HepG2 (cell line): ENCODE measurements around the gene PCDHB8. TPM values are rescaled to one million over a fixed set of nuclear protein-coding genes. Genes with fewer than 3 reads are reported as not detected.

ENCODE experiments used
- ATAC-seq: fragments of 200-7000 bp; cut with Tn5 transposase; 3 replicates; pipeline ENCODE4 v1.9.1; 2020; ENCODE audit warnings: mild to moderate bottlenecking, moderate library complexity
- BruUV-seq: library from RNA; stranded (reverse); fragments of 400-500 nt; replicated peaks from 2 replicates; lab custom pipeline; 2021; lab: Mats Ljungman, UMichigan
- CTCF ChIA-PET: fragments of 300-600 bp; formaldehyde crosslinking; extraction: SDS; loops from one replicate; lab custom pipeline; 2021; ENCODE audit warnings: low total read pairs, inconsistent platforms, low intra/inter-chr PET ratio; lab: Yijun Ruan, JAX
- POLR2A ChIA-PET: fragments of 350-600 bp; sonication (Branson Sonifier 250); formaldehyde crosslinking; loops from one replicate; lab custom pipeline; 2020; ENCODE audit warnings: antibody characterized with exemption, inconsistent platforms; lab: Yijun Ruan, JAX
- DNase-seq: peaks from one replicate; pipeline ENCODE4 v3.0.0-alpha.2; 2015; ENCODE audit warnings: low spot score
- FAIRE-seq: peaks from 3 replicates; lab custom pipeline; 2011; peaks lifted over from hg19 to GRCh38; lab: Jason Lieb, UNC
- H2AFZ ChIP-seq: one replicate; pipeline ENCODE4 v1.6.1; 2011; ENCODE audit warnings: low read length, inconsistent platforms
- H3K27ac ChIP-seq: fragments of 300-600 bp; 3 replicates; pipeline ENCODE4 v1.8.0; 2011; ENCODE audit warnings: mixed run types, mild to moderate bottlenecking, mixed read lengths, low read length, inconsistent platforms; ENCODE audit not compliant: insufficient read depth; ENCODE audit errors: extremely low read length
- H3K27me3 ChIP-seq, 2 experiments: fragments of 200-600 bp in 1 of 2; 2 replicates in 1 of 2; 3 replicates in 1 of 2; pipeline versions ENCODE4 v1.6.0 to v1.8.0; 2011; ENCODE audit warnings: low read length in 2 of 2, mild to moderate bottlenecking in 2 of 2, moderate library complexity in 2 of 2, inconsistent platforms in 1 of 2; ENCODE audit not compliant: insufficient read depth in 2 of 2, control insufficient read depth in 1 of 2
- H3K36me3 ChIP-seq, 2 experiments: fragments of 200-600 bp in 1 of 2; replicated peaks in 1 of 2; 2 replicates in 1 of 2; 3 replicates in 1 of 2; pipeline versions ENCODE4 v1.5.1 to v1.8.0; 2011; ENCODE audit warnings: low read length in 2 of 2, inconsistent platforms in 1 of 2; ENCODE audit not compliant: insufficient read depth in 2 of 2, control insufficient read depth in 1 of 2
- H3K4me1 ChIP-seq: 2 replicates; pipeline ENCODE4 v1.5.1; 2012; ENCODE audit warnings: low read length, inconsistent platforms; ENCODE audit not compliant: insufficient read depth
- H3K4me2 ChIP-seq: 2 replicates; pipeline ENCODE4 v1.6.0; 2011; ENCODE audit warnings: low read depth, low read length, inconsistent platforms
- H3K4me3 ChIP-seq, 3 experiments: fragments of 200-600 bp in 1 of 3; sonication (generic), shearing (Covaris generic) in 1 of 3; replicated peaks in 1 of 3; 2 replicates each; pipeline ENCODE4 v1.5.1; 2011 to 2016; ENCODE audit warnings: low read length in 3 of 3, inconsistent platforms in 2 of 3, low read depth in 2 of 3, mild to moderate bottlenecking in 2 of 3, control low read depth in 1 of 3, mixed read lengths in 1 of 3; ENCODE audit not compliant: insufficient read depth in 1 of 3
- H3K79me2 ChIP-seq: one replicate; pipeline ENCODE4 v1.6.1; 2011; ENCODE audit warnings: low read length, inconsistent platforms; ENCODE audit not compliant: insufficient read depth
- H3K9ac ChIP-seq: 2 replicates; pipeline ENCODE4 v1.6.0; 2011; ENCODE audit warnings: mild to moderate bottlenecking, low read depth, low read length, inconsistent platforms; ENCODE audit not compliant: insufficient read depth
- H3K9me3 ChIP-seq: 2 replicates; pipeline ENCODE4 v1.5.1; 2012; ENCODE audit warnings: mild to moderate bottlenecking, low read length
- H4K20me1 ChIP-seq: 2 replicates; pipeline ENCODE4 v1.6.0; 2011; ENCODE audit warnings: inconsistent platforms, mild to moderate bottlenecking, low read length, moderate library complexity; ENCODE audit not compliant: insufficient read depth
- ISL2 ChIP-seq: sonication (generic); formaldehyde crosslinking; IDR thresholded peaks from 2 replicates; pipeline ENCODE4 v1.5.0; 2020; ENCODE audit warnings: missing genetic modification reagents
- KDM5A ChIP-seq: fragments of 200-600 bp; sonication (generic); IDR thresholded peaks from 2 replicates; pipeline ENCODE4 v1.7.0; 2018; ENCODE audit warnings: antibody characterized with exemption, mild to moderate bottlenecking, low read length, borderline replicate concordance
- WGBS: methylation state at CpG from one replicate; pipeline ENCODE4 v1.1.6; 2017; ENCODE audit warnings: low lambda C conversion rate; 5-methylcytosine and 5-hydroxymethylcytosine counted together
- in situ Hi-C: cut with HindIII; loops from 2 replicates; pipeline ENCODE4 v1.10.0; 2017; ENCODE audit warnings: low pct_unique_long_range_greater_than_20kb; ENCODE audit not compliant: extremely low pct_ligation_motif_present
- intact Hi-C: fragments of 100-400 bp; cut with micrococcal nuclease; formaldehyde crosslinking; loops from one replicate; pipeline ENCODE4 v1.10.0; 2022; ENCODE audit not compliant: unreplicated experiment
- polyA plus RNA-seq, 8 experiments: library from polyadenylated mRNA; depleted of rRNA in 3 of 8; stranded (reverse) in 7 of 8; unstranded in 1 of 8; fragments of >200 nt; fragmentation: Illumina TruSeq in 4 of 8; extraction: Trizol in 4 of 8; gene quantifications; 2 replicates each; pipeline versions ENCODE4 v1.2.1 to v1.2.3, GENCODE V29; 2011 to 2016; ENCODE audit warnings: low read depth in 4 of 8, missing spikeins in 1 of 8, mixed read lengths in 1 of 8; ENCODE audit not compliant: insufficient read depth in 1 of 8
- total RNA-seq, 5 experiments: library from RNA; depleted of rRNA; stranded (reverse); fragments of >200 nt; fragmentation: Illumina TruSeq; extraction: Trizol; gene quantifications; 2 replicates each; pipeline ENCODE4 v1.2.3, GENCODE V29; 2016; ENCODE audit warnings: low read depth in 1 of 5
- TF ChIP-seq, protein P1 (sequence below): sonication (generic); formaldehyde crosslinking; IDR thresholded peaks from 2 replicates; pipeline ENCODE4 v1.5.1; 2020; ENCODE audit warnings: mild to moderate bottlenecking, missing genetic modification reagents, moderate library complexity
- TF ChIP-seq, protein P2 (sequence below): sonication (generic); formaldehyde crosslinking; IDR thresholded peaks from 2 replicates; pipeline ENCODE4 v1.4.0; 2020; ENCODE audit warnings: missing genetic modification reagents
- TF ChIP-seq, protein P3 (sequence below): sonication (generic); formaldehyde crosslinking; IDR thresholded peaks from 2 replicates; pipeline ENCODE4 v1.9.0; 2022; ENCODE audit warnings: missing genetic modification reagents, mild to moderate bottlenecking, borderline replicate concordance
- TF ChIP-seq, protein P4 (sequence below), 2 experiments: sonication (generic) in 1 of 2; formaldehyde crosslinking in 1 of 2; IDR thresholded peaks; 2 replicates each; pipeline versions ENCODE4 v1.4.0 to v1.6.1; 2018 to 2020; ENCODE audit warnings: missing genetic modification reagents in 2 of 2, borderline replicate concordance in 1 of 2, low read depth in 1 of 2, mild to moderate bottlenecking in 1 of 2, missing biosample characterization in 1 of 2

Gene PCDHB8
- total and polyA plus RNA-seq, 2 of the 13 experiments (the other 11 are each of a cell fraction or from before 2014, with no cell fraction given) = 0.26 to 0.82 TPM

DNA sequence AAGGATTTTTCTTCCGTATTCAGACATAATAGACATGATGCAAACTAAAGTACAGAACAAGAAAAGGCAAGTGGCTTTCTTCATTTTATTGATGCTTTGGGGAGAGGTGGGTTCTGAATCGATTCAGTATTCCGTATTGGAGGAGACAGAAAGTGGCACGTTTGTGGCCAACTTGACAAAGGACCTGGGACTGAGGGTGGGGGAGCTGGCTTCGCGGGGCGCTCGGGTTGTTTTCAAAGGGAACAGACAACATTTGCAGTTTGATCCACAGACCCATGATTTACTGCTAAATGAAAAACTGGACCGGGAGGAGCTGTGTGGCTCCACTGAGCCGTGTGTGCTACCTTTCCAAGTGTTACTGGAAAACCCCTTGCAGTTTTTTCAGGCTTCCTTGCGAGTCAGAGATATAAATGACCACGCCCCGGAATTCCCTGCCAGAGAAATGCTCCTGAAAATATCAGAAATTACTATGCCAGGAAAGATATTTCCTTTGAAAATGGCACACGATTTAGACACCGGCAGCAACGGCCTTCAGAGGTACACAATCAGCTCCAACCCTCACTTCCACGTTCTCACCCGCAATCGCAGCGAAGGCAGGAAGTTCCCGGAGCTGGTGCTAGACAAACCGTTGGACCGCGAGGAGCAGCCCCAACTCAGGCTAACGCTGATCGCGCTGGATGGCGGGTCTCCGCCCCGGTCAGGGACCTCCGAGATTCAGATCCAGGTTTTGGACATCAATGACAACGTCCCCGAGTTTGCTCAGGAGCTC lies 27.2 kb upstream of the PCDHB8 start:
- ATAC-seq (peak; percentile 67), DNase-seq (no peak), FAIRE-seq (no peak)
- H4K20me1 ChIP-seq = no peaks in the 10 kb centered on the region
- peak overlapping the region in 2 of 3 experiments; percentile 18 to 47; a peak in 2 of 6 replicates for H3K4me3 ChIP-seq
- intact Hi-C loops (loop anchor here (2.0 kb wide), 1 partner anchor 66 kb away; no protein-coding TSS in a partner anchor), in situ Hi-C loops (no loop called here)
- no peaks in the 10 kb centered on the region for H3K9me3 ChIP-seq
- TF ChIP-seq KDM5A (no peak), ISL2 (CRISPR knock-in tag) (0 out of 2 replicates have a peak, but pooled peaks have one; percentile 9)
- TF ChIP-seq, protein P1, sequence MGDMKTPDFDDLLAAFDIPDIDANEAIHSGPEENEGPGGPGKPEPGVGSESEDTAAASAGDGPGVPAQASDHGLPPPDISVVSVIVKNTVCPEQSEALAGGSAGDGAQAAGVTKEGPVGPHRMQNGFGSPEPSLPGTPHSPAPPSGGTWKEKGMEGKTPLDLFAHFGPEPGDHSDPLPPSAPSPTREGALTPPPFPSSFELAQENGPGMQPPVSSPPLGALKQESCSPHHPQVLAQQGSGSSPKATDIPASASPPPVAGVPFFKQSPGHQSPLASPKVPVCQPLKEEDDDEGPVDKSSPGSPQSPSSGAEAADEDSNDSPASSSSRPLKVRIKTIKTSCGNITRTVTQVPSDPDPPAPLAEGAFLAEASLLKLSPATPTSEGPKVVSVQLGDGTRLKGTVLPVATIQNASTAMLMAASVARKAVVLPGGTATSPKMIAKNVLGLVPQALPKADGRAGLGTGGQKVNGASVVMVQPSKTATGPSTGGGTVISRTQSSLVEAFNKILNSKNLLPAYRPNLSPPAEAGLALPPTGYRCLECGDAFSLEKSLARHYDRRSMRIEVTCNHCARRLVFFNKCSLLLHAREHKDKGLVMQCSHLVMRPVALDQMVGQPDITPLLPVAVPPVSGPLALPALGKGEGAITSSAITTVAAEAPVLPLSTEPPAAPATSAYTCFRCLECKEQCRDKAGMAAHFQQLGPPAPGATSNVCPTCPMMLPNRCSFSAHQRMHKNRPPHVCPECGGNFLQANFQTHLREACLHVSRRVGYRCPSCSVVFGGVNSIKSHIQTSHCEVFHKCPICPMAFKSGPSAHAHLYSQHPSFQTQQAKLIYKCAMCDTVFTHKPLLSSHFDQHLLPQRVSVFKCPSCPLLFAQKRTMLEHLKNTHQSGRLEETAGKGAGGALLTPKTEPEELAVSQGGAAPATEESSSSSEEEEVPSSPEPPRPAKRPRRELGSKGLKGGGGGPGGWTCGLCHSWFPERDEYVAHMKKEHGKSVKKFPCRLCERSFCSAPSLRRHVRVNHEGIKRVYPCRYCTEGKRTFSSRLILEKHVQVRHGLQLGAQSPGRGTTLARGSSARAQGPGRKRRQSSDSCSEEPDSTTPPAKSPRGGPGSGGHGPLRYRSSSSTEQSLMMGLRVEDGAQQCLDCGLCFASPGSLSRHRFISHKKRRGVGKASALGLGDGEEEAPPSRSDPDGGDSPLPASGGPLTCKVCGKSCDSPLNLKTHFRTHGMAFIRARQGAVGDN = peak; percentile 23; the same call in 1 of the 2 replicates
- TF ChIP-seq, protein P2, sequence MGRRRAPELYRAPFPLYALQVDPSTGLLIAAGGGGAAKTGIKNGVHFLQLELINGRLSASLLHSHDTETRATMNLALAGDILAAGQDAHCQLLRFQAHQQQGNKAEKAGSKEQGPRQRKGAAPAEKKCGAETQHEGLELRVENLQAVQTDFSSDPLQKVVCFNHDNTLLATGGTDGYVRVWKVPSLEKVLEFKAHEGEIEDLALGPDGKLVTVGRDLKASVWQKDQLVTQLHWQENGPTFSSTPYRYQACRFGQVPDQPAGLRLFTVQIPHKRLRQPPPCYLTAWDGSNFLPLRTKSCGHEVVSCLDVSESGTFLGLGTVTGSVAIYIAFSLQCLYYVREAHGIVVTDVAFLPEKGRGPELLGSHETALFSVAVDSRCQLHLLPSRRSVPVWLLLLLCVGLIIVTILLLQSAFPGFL (CRISPR knock-in tag) = no peak
- TF ChIP-seq, protein P3, sequence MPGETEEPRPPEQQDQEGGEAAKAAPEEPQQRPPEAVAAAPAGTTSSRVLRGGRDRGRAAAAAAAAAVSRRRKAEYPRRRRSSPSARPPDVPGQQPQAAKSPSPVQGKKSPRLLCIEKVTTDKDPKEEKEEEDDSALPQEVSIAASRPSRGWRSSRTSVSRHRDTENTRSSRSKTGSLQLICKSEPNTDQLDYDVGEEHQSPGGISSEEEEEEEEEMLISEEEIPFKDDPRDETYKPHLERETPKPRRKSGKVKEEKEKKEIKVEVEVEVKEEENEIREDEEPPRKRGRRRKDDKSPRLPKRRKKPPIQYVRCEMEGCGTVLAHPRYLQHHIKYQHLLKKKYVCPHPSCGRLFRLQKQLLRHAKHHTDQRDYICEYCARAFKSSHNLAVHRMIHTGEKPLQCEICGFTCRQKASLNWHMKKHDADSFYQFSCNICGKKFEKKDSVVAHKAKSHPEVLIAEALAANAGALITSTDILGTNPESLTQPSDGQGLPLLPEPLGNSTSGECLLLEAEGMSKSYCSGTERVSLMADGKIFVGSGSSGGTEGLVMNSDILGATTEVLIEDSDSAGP (CRISPR knock-in tag) = no peak
- TF ChIP-seq, protein P4, sequence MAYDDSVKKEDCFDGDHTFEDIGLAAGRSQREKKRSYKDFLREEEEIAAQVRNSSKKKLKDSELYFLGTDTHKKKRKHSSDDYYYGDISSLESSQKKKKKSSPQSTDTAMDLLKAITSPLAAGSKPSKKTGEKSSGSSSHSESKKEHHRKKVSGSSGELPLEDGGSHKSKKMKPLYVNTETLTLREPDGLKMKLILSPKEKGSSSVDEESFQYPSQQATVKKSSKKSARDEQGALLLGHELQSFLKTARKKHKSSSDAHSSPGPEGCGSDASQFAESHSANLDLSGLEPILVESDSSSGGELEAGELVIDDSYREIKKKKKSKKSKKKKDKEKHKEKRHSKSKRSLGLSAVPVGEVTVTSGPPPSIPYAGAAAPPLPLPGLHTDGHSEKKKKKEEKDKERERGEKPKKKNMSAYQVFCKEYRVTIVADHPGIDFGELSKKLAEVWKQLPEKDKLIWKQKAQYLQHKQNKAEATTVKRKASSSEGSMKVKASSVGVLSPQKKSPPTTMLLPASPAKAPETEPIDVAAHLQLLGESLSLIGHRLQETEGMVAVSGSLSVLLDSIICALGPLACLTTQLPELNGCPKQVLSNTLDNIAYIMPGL (CRISPR knock-in tag; IDR thresholded peaks at IDR 0.05; ENCODE audit: borderline replicate concordance in 1 of 2, low read depth in 1 of 2) = peak in 1 of 2 experiments; percentile 9; a peak in 1 of 4 replicates
- H3K9ac ChIP-seq = no peak overlapping the region
- peak overlapping the region; percentile 64 for H2AFZ ChIP-seq
- no peaks in the 10 kb centered on the region for H3K79me2 ChIP-seq
- no peak overlapping the region for H3K27ac ChIP-seq
- WGBS = 32% methylated on average over 20 of the region's 33 CpGs
- no TSS peak for BruUV-seq
- peaks cover 7% of the 10 kb centered on the region; the same call in 1 of the 2 replicates for H3K4me1 ChIP-seq
- peak overlapping the region; percentile 67 for H3K4me2 ChIP-seq
- POLR2A ChIA-PET = no interaction called here
- H3K36me3 ChIP-seq = no peaks in the 10 kb centered on the region
- peaks cover 0 to 10% of the 10 kb centered on the region in 2 experiments; a peak in 1 of 5 replicates for H3K27me3 ChIP-seq
- CTCF ChIA-PET = interaction anchor here (1.2 kb wide), 1 partner anchor 414 kb away, joined by 3 read pairs; no protein-coding TSS in a partner anchor
